ENCODE results near the gene RMDN2. TPM values are rescaled to one million over a fixed set of nuclear protein-coding genes. Genes with fewer than 3 reads are reported as not detected.

RMDN2 gene
- total RNA-seq, 5 donors from 2014 or later (not counting 1 experiment from before 2014, with no cell fraction given), result 2.4 to 5.0 (median 3.5) TPM

DNA sequence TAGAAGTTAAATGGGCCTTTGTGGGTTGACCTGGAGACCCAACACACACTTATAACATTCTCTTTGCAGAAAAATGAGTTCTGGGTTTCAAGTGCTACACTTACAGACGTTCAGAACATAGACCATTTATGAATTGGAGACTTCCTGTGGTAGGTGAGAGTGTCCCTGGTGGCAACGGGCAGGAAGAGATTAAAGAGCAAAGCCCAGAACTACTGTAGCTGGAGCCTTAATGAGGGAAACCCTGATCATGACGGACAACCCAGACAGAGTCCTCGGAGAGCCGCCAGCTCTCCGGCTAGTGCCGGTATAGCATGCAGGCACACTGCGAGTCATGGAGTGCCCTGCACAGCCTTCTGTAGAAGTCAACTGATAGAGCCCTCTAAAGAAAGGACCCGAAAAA lies 44.5 kb upstream of the RMDN2 start:
- no peaks in the 10 kb centered on the region for H3K9me3 Mint-ChIP-seq
- DNase-seq (no peak), ATAC-seq (replicated peaks in 1 of 4) (no peak)
- no peaks in the 10 kb centered on the region for H3K9me3 ChIP-seq
- peaks cover 16 to 26% of the 10 kb centered on the region in 2 donors for H3K27me3 Mint-ChIP-seq
- no peaks in the 10 kb centered on the region for H3K36me3 Mint-ChIP-seq
- H3K27me3 ChIP-seq (replicated peaks in 1 of 2; ENCODE audit: control insufficient read depth in 2 of 2, extremely low read depth in 1 of 2, insufficient read depth in 2 of 2, low read length in 1 of 2), result peaks cover 0 to 7% of the 10 kb centered on the region in 2 experiments
- H3K4me3 Mint-ChIP-seq, result no peak overlapping the region
- ChIA-PET CTCF (interaction anchor here in 1 of 2 donors (0.5 to 0.8 kb wide), 2 partner anchors 48 to 828 kb away, joined by 3 read pairs; no protein-coding TSS in a partner anchor), POLR2A (no interaction called here)
- no peaks in the 10 kb centered on the region for H3K4me1 ChIP-seq (ENCODE audit: control insufficient read depth in 1 of 2, extremely low read depth in 1 of 2, insufficient read depth in 2 of 2, low read length in 2 of 2)
- H3K27ac Mint-ChIP-seq, result no peak overlapping the region
- no peak overlapping the region for H3K27ac ChIP-seq (ENCODE audit: low read length)
- H3K4me3 ChIP-seq (ENCODE audit: control insufficient read depth in 1 of 2, extremely low read depth in 1 of 2, low read length in 1 of 2), result no peak overlapping the region
- peaks cover 0 to 8% (median 2%) of the 10 kb centered on the region in 3 donors for H3K4me1 Mint-ChIP-seq
- WGBS (ENCODE audit: insufficient coverage), result 36% methylated on average over 8 of the region's 9 CpGs
- no peaks in the 10 kb centered on the region for H3K36me3 ChIP-seq (ENCODE audit: control insufficient read depth in 2 of 2, extremely low read depth in 1 of 2, insufficient read depth in 1 of 2, low read length in 1 of 2)

DNA sequence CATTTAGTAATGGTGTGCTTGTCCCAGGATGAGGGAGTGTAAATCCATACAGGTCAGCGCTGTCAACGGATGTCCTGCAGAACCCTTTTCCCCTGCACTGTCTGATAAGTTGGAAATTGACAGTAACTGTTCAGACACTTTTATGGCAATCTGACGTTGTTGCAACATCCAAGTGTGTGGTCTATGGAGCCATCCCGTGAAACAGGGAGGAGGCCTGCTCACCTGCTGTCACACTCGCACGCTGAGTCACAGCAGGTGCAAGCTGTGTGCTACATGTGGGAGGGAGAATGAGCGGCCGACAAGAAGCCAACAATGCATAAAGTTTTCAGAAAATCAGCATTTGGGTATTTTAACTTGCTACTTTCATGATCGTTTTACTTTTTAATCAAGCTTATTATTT lies 43.7 kb upstream of the RMDN2 start:
- H3K4me3 ChIP-seq (ENCODE audit: control insufficient read depth in 1 of 2, extremely low read depth in 1 of 2, low read length in 1 of 2), result no peak overlapping the region
- Mint-ChIP-seq H3K36me3 (no peaks in the 10 kb centered on the region), H3K27me3 (peaks cover 17 to 32% of the 10 kb centered on the region in 2 donors), H3K27ac (no peak overlapping the region), H3K4me3 (no peak overlapping the region), H3K4me1 (peaks cover 7 to 16% (median 8%) of the 10 kb centered on the region in 3 donors), H3K9me3 (no peaks in the 10 kb centered on the region)
- no CpG with 5 or more reads among the region's 9 CpGs for WGBS (ENCODE audit: insufficient coverage)
- peaks cover 0 to 8% of the 10 kb centered on the region in 2 experiments for H3K27me3 ChIP-seq (replicated peaks in 1 of 2; ENCODE audit: control insufficient read depth in 2 of 2, extremely low read depth in 1 of 2, insufficient read depth in 2 of 2, low read length in 1 of 2)
- H3K36me3 ChIP-seq (ENCODE audit: control insufficient read depth in 2 of 2, extremely low read depth in 1 of 2, insufficient read depth in 1 of 2, low read length in 1 of 2), result no peaks in the 10 kb centered on the region
- ChIA-PET CTCF (interaction anchor here in 1 of 2 donors (0.6 to 1.0 kb wide), 3 partner anchors 46 to 485 kb away, joined by 3 to 5 read pairs (median 4); no protein-coding TSS in a partner anchor), POLR2A (no interaction called here)
- no peak for ATAC-seq (replicated peaks in 1 of 4)
- no peak overlapping the region for H3K27ac ChIP-seq (ENCODE audit: low read length)
- no peaks in the 10 kb centered on the region for H3K9me3 ChIP-seq
- peaks cover 0 to 1% of the 10 kb centered on the region in 2 experiments for H3K4me1 ChIP-seq (ENCODE audit: control insufficient read depth in 1 of 2, extremely low read depth in 1 of 2, insufficient read depth in 2 of 2, low read length in 2 of 2)
- no peak for DNase-seq

DNA sequence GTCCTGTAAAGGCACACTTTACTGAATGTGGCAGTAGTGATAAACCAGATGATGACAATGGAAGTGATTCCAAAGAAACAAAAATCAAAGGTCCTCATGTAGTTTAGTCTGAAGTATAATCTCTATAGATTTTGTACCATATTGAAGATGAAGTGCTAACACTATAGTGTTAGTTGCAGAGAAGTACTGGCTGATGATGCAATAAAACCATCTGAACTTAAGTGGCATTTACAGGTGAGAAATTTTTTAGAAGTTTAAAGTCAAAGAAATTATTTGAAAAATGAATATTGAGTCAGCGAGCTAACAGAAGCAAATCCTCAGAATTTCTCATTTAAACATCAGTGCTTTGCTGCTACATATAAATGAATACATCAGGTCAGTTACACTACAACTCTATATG lies 43.1 kb upstream of the RMDN2 start:
- H3K27ac ChIP-seq (ENCODE audit: low read length), result no peak overlapping the region
- no CpG with 5 or more reads among the region's 1 CpG for WGBS (ENCODE audit: insufficient coverage)
- Mint-ChIP-seq H3K4me1 (peaks cover 12 to 21% (median 14%) of the 10 kb centered on the region in 3 donors), H3K9me3 (no peaks in the 10 kb centered on the region), H3K36me3 (no peaks in the 10 kb centered on the region), H3K27me3 (peaks cover 17 to 32% of the 10 kb centered on the region in 2 donors), H3K4me3 (no peak overlapping the region), H3K27ac (no peak overlapping the region)
- ChIA-PET POLR2A (no interaction called here), CTCF (interaction anchor here in 1 of 2 donors (0.6 to 1.0 kb wide), 3 partner anchors 47 to 486 kb away, joined by 3 to 5 read pairs (median 4); no protein-coding TSS in a partner anchor)
- no peak overlapping the region for H3K4me3 ChIP-seq (ENCODE audit: control insufficient read depth in 1 of 2, extremely low read depth in 1 of 2, low read length in 1 of 2)
- H3K4me1 ChIP-seq (ENCODE audit: control insufficient read depth in 1 of 2, extremely low read depth in 1 of 2, insufficient read depth in 2 of 2, low read length in 2 of 2), result peaks cover 0 to 2% of the 10 kb centered on the region in 2 experiments
- no peak for DNase-seq
- no peaks in the 10 kb centered on the region for H3K36me3 ChIP-seq (ENCODE audit: control insufficient read depth in 2 of 2, extremely low read depth in 1 of 2, insufficient read depth in 1 of 2, low read length in 1 of 2)
- ATAC-seq (replicated peaks in 1 of 4), result no peak
- H3K27me3 ChIP-seq (replicated peaks in 1 of 2; ENCODE audit: control insufficient read depth in 2 of 2, extremely low read depth in 1 of 2, insufficient read depth in 2 of 2, low read length in 1 of 2), result peaks cover 0 to 8% of the 10 kb centered on the region in 2 experiments
- no peaks in the 10 kb centered on the region for H3K9me3 ChIP-seq

DNA sequence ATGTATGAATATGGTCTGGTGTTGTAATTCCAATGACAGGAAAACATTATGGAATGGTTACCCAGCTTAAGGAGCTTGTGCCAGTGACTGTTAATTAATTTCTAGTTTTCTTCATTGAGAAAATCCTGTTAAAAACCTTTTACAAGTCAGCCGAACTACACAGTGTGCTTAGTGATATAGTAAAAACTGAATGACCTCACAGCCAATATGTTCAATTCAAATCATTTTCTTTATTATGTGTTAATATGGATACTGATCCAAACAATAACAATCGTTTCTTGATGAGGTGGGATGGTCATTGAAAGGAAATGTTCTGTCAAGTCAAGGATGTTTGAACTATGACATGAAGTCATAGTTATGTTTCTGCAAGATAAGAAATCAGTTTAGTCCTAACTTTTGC lies 41.6 kb upstream of the RMDN2 start:
- WGBS (ENCODE audit: insufficient coverage), result 83% methylated on average over 1 of the region's 2 CpGs
- H3K9me3 Mint-ChIP-seq, result no peaks in the 10 kb centered on the region
- CTCF ChIA-PET, result interaction anchor here in 1 of 2 donors (0.9 kb wide), 1 partner anchor 8 kb away, joined by 3 read pairs; no protein-coding TSS in a partner anchor

GRCh38 chr2:37885329-37885993 lies 39.6 kb upstream of the RMDN2 start:
- H3K36me3 Mint-ChIP-seq, result no peaks in the 10 kb centered on the region
- Histone ChIP-seq H3K27me3 (replicated peaks in 1 of 2; ENCODE audit: control insufficient read depth in 2 of 2, extremely low read depth in 1 of 2, insufficient read depth in 2 of 2, low read length in 1 of 2) (peaks cover 0 to 5% of the 10 kb centered on the region in 2 experiments), H3K36me3 (ENCODE audit: control insufficient read depth in 2 of 2, extremely low read depth in 1 of 2, insufficient read depth in 1 of 2, low read length in 1 of 2) (no peaks in the 10 kb centered on the region), H3K4me1 (ENCODE audit: control insufficient read depth in 1 of 2, extremely low read depth in 1 of 2, insufficient read depth in 2 of 2, low read length in 2 of 2) (peaks cover 0 to 2% of the 10 kb centered on the region in 2 experiments), H3K4me3 (ENCODE audit: control insufficient read depth in 1 of 2, extremely low read depth in 1 of 2, low read length in 1 of 2) (no peak overlapping the region), H3K9me3 (no peaks in the 10 kb centered on the region), H3K27ac (ENCODE audit: low read length) (no peak overlapping the region)
- no peak overlapping the region for H3K4me3 Mint-ChIP-seq
- ChIA-PET CTCF (interaction anchor here in 1 of 2 donors (0.7 kb wide), 1 partner anchor 489 kb away, joined by 3 read pairs; no protein-coding TSS in a partner anchor), POLR2A (interaction anchor here (0.5 to 0.7 kb wide), 2 partner anchors 210 to 450 kb away, joined by 6 to 7 read pairs; no protein-coding TSS in a partner anchor)
- no peak overlapping the region for H3K27ac Mint-ChIP-seq
- no peaks in the 10 kb centered on the region for H3K9me3 Mint-ChIP-seq
- peaks cover 14 to 32% of the 10 kb centered on the region in 2 donors for H3K27me3 Mint-ChIP-seq
- no peak for DNase-seq
- no peak for ATAC-seq (replicated peaks in 1 of 4)
- H3K4me1 Mint-ChIP-seq, result peaks cover 12 to 19% (median 14%) of the 10 kb centered on the region in 3 donors
- WGBS (ENCODE audit: insufficient coverage), result 66% methylated on average over 2 of the region's 3 CpGs

More for the DNA sequence above, 41.6 kb upstream of the RMDN2 start:
- H3K9me3 ChIP-seq, result no peaks in the 10 kb centered on the region
- POLR2A ChIA-PET, result no interaction called here
- no peak overlapping the region for H3K4me3 ChIP-seq (ENCODE audit: control insufficient read depth in 1 of 2, extremely low read depth in 1 of 2, low read length in 1 of 2)
- H3K4me3 Mint-ChIP-seq, result no peak overlapping the region
- no peak for ATAC-seq (replicated peaks in 1 of 4)
- H3K4me1 Mint-ChIP-seq, result peaks cover 9 to 21% (median 14%) of the 10 kb centered on the region in 3 donors
- H3K4me1 ChIP-seq (ENCODE audit: control insufficient read depth in 1 of 2, extremely low read depth in 1 of 2, insufficient read depth in 2 of 2, low read length in 2 of 2), result peaks cover 0 to 2% of the 10 kb centered on the region in 2 experiments
- DNase-seq, result no peak
- H3K36me3 Mint-ChIP-seq, result no peaks in the 10 kb centered on the region
- no peaks in the 10 kb centered on the region for H3K36me3 ChIP-seq (ENCODE audit: control insufficient read depth in 2 of 2, extremely low read depth in 1 of 2, insufficient read depth in 1 of 2, low read length in 1 of 2)
- no peak overlapping the region for H3K27ac ChIP-seq (ENCODE audit: low read length)
- H3K27me3 ChIP-seq (replicated peaks in 1 of 2; ENCODE audit: control insufficient read depth in 2 of 2, extremely low read depth in 1 of 2, insufficient read depth in 2 of 2, low read length in 1 of 2), result peaks cover 0 to 8% of the 10 kb centered on the region in 2 experiments
- no peak overlapping the region for H3K27ac Mint-ChIP-seq
- H3K27me3 Mint-ChIP-seq, result peaks cover 20 to 39% of the 10 kb centered on the region in 2 donors

DNA sequence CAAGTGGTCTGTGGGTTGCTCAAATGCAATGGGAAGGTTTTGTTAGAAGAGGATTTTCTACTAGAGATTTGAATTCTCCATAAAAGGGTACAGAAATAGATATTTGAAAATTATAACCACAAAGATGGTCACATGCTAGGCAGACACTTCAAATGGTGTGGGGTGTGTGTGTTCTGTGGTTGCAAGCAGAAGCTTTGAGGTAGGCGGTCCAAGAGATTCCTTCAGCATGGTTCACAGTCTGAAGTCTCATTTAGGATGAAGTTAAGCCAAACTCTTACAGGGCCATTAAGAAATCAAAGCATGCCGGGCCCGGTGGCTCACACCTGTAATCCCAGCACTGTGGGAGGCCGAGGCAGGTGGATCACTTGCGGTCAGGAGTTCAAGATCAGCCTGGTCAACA lies 38.3 kb upstream of the RMDN2 start:
- Mint-ChIP-seq H3K36me3 (no peaks in the 10 kb centered on the region), H3K27me3 (peaks cover 7 to 21% of the 10 kb centered on the region in 2 donors), H3K9me3 (no peaks in the 10 kb centered on the region), H3K4me1 (peaks cover 24 to 28% (median 26%) of the 10 kb centered on the region in 3 donors), H3K4me3 (no peak overlapping the region), H3K27ac (no peak overlapping the region)
- CTCF ChIA-PET, result interaction anchor here in 1 of 2 donors (0.6 to 1.2 kb wide), 2 partner anchors 10 to 77 kb away, joined by 3 to 4 read pairs; no protein-coding TSS in a partner anchor
- DNase-seq, result no peak
- Histone ChIP-seq H3K4me3 (ENCODE audit: control insufficient read depth in 1 of 2, extremely low read depth in 1 of 2, low read length in 1 of 2) (no peak overlapping the region), H3K27ac (ENCODE audit: low read length) (no peak overlapping the region), H3K36me3 (ENCODE audit: control insufficient read depth in 2 of 2, extremely low read depth in 1 of 2, insufficient read depth in 1 of 2, low read length in 1 of 2) (no peaks in the 10 kb centered on the region), H3K9me3 (no peaks in the 10 kb centered on the region), H3K27me3 (replicated peaks in 1 of 2; ENCODE audit: control insufficient read depth in 2 of 2, extremely low read depth in 1 of 2, insufficient read depth in 2 of 2, low read length in 1 of 2) (peaks cover 0 to 7% of the 10 kb centered on the region in 2 experiments), H3K4me1 (ENCODE audit: control insufficient read depth in 1 of 2, extremely low read depth in 1 of 2, insufficient read depth in 2 of 2, low read length in 2 of 2) (peaks cover 8 to 11% of the 10 kb centered on the region in 2 experiments)
- ATAC-seq (replicated peaks in 1 of 4), result no peak
- POLR2A ChIA-PET, result no interaction called here
- 33% methylated on average over 1 of the region's 5 CpGs for WGBS (ENCODE audit: insufficient coverage)

Data from T-cell (primary cell).